ENCODE data around the gene APPL1.

DNA sequence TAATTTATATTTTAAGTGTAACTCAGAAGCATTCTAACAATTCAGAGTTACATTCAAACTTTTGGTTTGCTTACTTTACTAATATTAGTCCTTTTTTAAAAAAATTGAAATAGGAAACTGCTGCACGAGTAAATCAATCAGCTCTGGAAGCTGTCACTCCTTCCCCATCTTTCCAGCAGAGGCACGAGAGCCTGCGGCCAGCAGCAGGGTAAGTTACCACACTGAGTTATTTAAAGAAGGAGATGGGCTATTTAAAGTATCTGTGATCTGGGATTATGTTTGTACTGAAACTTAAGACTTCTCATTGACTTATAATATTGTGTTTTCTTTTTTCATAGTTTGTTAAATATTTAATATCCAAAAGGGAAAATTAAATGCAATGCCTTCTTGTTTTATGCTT lies 29.3 kb downstream of the APPL1 start:
- TF ChIP-seq FOXK2 (conservative IDR thresholded peaks at IDR 0.05 in 1 of 2, IDR thresholded peaks at IDR 0.05 in 1 of 2; ENCODE audit: low read depth in 2 of 2) (no peak), HNRNPUL1 (IDR thresholded peaks at IDR 0.05; ENCODE audit: low read length) (no peak), CTCF (IDR thresholded peaks at IDR 0.05 in 2 of 3, conservative IDR thresholded peaks at IDR 0.05 in 1 of 3; ENCODE audit: insufficient read depth in 2 of 3, low read depth in 1 of 3, low read length in 3 of 3) (no peak), CREM (IDR thresholded peaks at IDR 0.05; ENCODE audit: low read depth) (no peak), ELF4 (CRISPR knock-in tag; IDR thresholded peaks at IDR 0.05) (no peak)

Measured in K562 (cell line).